Astrocyte (in vitro differentiated cells and primary cell): ENCODE measurements around the gene PACRG. TPM values are rescaled to one million over a fixed set of nuclear protein-coding genes. Genes with fewer than 3 reads are reported as not detected.

Experiments
- DNase-seq: peaks from one replicate; pipeline ENCODE4 v3.0.0-alpha.2; 2010; ENCODE audit warnings: low read depth
- FAIRE-seq: peaks from 2 replicates; lab custom pipeline; 2011; peaks lifted over from hg19 to GRCh38; lab: Jason Lieb, UNC
- H2AFZ ChIP-seq: 2 replicates; pipeline ENCODE4 v1.6.0; 2012; ENCODE audit warnings: low read depth, low read length, inconsistent platforms
- H3K27ac ChIP-seq: 2 replicates; pipeline ENCODE4 v1.5.1; 2011; ENCODE audit warnings: low read depth, low read length, inconsistent platforms
- H3K27me3 ChIP-seq: 2 replicates; pipeline ENCODE4 v1.6.0; 2011; ENCODE audit warnings: low read length, inconsistent platforms; ENCODE audit not compliant: insufficient read depth
- H3K36me3 ChIP-seq: 2 replicates; pipeline ENCODE4 v1.5.1; 2011; ENCODE audit warnings: low read length, inconsistent platforms; ENCODE audit not compliant: insufficient read depth
- H3K4me1 ChIP-seq: 2 replicates; pipeline ENCODE4 v1.5.1; 2011; ENCODE audit warnings: low read length, inconsistent platforms; ENCODE audit not compliant: insufficient read depth
- H3K4me2 ChIP-seq: 2 replicates; pipeline ENCODE4 v1.6.0; 2012; ENCODE audit warnings: low read length, inconsistent platforms
- H3K4me3 ChIP-seq: 2 replicates; pipeline ENCODE4 v1.5.1; 2011; ENCODE audit warnings: low read depth, mild to moderate bottlenecking, low read length, inconsistent platforms; ENCODE audit not compliant: insufficient read depth
- H3K79me2 ChIP-seq: 2 replicates; pipeline ENCODE4 v1.6.0; 2012; ENCODE audit warnings: mild to moderate bottlenecking, low read length, inconsistent platforms; ENCODE audit not compliant: insufficient read depth
- H3K9ac ChIP-seq: 2 replicates; pipeline ENCODE4 v1.6.0; 2012; ENCODE audit warnings: mild to moderate bottlenecking, low read length, inconsistent platforms
- H3K9me3 ChIP-seq: 2 replicates; pipeline ENCODE4 v1.5.1; 2012; ENCODE audit warnings: low read depth, mild to moderate bottlenecking, low read length, inconsistent platforms; ENCODE audit not compliant: insufficient read depth
- H4K20me1 ChIP-seq: 2 replicates; pipeline ENCODE4 v1.6.0; 2012; ENCODE audit warnings: low read length, inconsistent platforms; ENCODE audit not compliant: insufficient read depth
- H3K27ac Mint-ChIP-seq: one replicate; pipeline ENCODE4 v1.8.0; 2021; ENCODE audit warnings: mild to moderate bottlenecking, mixed read lengths; ENCODE audit not compliant: unreplicated experiment
- H3K27me3 Mint-ChIP-seq: one replicate; pipeline ENCODE4 v1.8.0; 2021; ENCODE audit warnings: low read depth, mixed read lengths; ENCODE audit not compliant: unreplicated experiment
- H3K36me3 Mint-ChIP-seq: one replicate; pipeline ENCODE4 v1.8.0; 2021; ENCODE audit warnings: low read depth, mixed read lengths; ENCODE audit not compliant: unreplicated experiment
- H3K4me1 Mint-ChIP-seq: one replicate; pipeline ENCODE4 v1.8.0; 2021; ENCODE audit warnings: low read depth, mixed read lengths; ENCODE audit not compliant: unreplicated experiment
- H3K4me3 Mint-ChIP-seq: one replicate; pipeline ENCODE4 v1.8.0; 2021; ENCODE audit warnings: mild to moderate bottlenecking, moderate library complexity, mixed read lengths; ENCODE audit not compliant: unreplicated experiment
- H3K9me3 Mint-ChIP-seq: one replicate; pipeline ENCODE4 v1.8.0; 2021; ENCODE audit warnings: mild to moderate bottlenecking, mixed read lengths; ENCODE audit not compliant: unreplicated experiment
- EZH2 ChIP-seq: IDR thresholded peaks from 2 replicates; pipeline ENCODE4 v1.6.1; 2012; ENCODE audit warnings: mild to moderate bottlenecking, low read length, inconsistent platforms; ENCODE audit not compliant: insufficient read depth
- total RNA-seq: library from RNA; stranded (reverse); gene quantifications from 2 replicates; pipeline ENCODE4 v1.2.1, GENCODE V29; 2021
- TF ChIP-seq, protein P1 (sequence below): IDR thresholded peaks from 2 replicates; pipeline ENCODE4 v1.5.1; 2011; ENCODE audit warnings: low read depth, mild to moderate bottlenecking, inconsistent platforms, low read length, moderate library complexity; ENCODE audit not compliant: insufficient read depth

PACRG gene
- total RNA-seq, 1 donor from 2014 or later: not detected

DNA sequence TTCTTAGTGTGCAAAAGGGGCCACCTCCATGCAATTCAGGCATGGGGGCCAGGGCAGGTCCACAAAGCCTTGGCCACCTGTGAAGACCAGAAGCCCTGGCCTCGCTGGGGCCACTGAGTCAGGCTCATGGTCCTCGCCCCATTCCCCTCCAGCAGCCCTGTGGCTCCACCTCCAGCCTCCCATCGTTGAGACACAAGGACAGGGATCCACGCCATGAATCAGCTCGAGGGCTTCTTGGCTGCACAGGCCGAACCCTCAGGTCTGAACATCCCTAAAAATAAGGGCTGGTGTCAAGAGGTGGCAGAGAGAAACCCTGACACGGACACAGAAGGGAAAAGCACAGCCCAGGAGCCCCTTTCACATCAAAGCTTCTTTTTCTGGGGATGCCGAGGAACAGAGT, 618.2 kb downstream of the PACRG start:
- no peaks in the 10 kb centered on the region for H3K9me3 ChIP-seq
- peak overlapping the region; percentile 65 for H3K4me2 ChIP-seq
- no peaks in the 10 kb centered on the region for H3K36me3 ChIP-seq
- H3K4me3 Mint-ChIP-seq: no peak overlapping the region
- H3K27ac Mint-ChIP-seq: no peak overlapping the region
- H3K79me2 ChIP-seq: no peaks in the 10 kb centered on the region
- peak overlapping the region; percentile 51 for H2AFZ ChIP-seq
- no peaks in the 10 kb centered on the region for H4K20me1 ChIP-seq
- no peaks in the 10 kb centered on the region for H3K27me3 Mint-ChIP-seq
- no peak overlapping the region for H3K4me3 ChIP-seq
- DNase-seq: no peak
- no peak for TF ChIP-seq EZH2
- TF ChIP-seq, protein P1, sequence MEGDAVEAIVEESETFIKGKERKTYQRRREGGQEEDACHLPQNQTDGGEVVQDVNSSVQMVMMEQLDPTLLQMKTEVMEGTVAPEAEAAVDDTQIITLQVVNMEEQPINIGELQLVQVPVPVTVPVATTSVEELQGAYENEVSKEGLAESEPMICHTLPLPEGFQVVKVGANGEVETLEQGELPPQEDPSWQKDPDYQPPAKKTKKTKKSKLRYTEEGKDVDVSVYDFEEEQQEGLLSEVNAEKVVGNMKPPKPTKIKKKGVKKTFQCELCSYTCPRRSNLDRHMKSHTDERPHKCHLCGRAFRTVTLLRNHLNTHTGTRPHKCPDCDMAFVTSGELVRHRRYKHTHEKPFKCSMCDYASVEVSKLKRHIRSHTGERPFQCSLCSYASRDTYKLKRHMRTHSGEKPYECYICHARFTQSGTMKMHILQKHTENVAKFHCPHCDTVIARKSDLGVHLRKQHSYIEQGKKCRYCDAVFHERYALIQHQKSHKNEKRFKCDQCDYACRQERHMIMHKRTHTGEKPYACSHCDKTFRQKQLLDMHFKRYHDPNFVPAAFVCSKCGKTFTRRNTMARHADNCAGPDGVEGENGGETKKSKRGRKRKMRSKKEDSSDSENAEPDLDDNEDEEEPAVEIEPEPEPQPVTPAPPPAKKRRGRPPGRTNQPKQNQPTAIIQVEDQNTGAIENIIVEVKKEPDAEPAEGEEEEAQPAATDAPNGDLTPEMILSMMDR: no peak
- H3K9ac ChIP-seq: no peak overlapping the region
- no peaks in the 10 kb centered on the region for H3K36me3 Mint-ChIP-seq
- H3K4me1 Mint-ChIP-seq: peaks cover 12% of the 10 kb centered on the region
- no peak for FAIRE-seq
- no peaks in the 10 kb centered on the region for H3K27me3 ChIP-seq
- peaks cover 17% of the 10 kb centered on the region for H3K4me1 ChIP-seq
- H3K9me3 Mint-ChIP-seq: peaks cover 4% of the 10 kb centered on the region
- H3K27ac ChIP-seq: no peak overlapping the region

DNA sequence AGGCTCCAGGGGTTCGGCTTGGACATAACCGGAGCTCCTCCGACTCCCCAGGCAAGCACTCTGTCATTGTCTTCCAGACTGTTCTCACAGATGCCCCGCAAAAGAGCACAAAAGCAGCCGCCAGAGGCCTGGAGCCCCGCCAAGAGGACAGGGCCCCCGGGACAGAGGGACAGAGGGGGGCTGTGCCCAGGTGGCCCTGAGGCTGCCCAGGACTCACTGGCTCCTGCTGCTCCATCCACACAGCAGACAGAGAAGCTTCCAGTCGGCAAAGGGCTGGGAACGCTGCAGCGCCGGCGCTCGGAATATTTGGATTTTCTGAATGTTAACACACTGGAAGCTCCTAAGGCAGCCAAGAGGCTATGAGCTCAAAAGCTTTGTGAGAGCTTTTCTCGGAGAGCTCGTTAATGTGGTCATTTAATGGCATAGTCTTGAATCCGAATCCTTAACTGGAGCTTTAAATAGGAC, 618.8 kb downstream of the PACRG start:
- Histone ChIP-seq H2AFZ (peak overlapping the region; percentile 51), H3K27ac (no peak overlapping the region), H3K9ac (peak overlapping the region; percentile 18)

DNA sequence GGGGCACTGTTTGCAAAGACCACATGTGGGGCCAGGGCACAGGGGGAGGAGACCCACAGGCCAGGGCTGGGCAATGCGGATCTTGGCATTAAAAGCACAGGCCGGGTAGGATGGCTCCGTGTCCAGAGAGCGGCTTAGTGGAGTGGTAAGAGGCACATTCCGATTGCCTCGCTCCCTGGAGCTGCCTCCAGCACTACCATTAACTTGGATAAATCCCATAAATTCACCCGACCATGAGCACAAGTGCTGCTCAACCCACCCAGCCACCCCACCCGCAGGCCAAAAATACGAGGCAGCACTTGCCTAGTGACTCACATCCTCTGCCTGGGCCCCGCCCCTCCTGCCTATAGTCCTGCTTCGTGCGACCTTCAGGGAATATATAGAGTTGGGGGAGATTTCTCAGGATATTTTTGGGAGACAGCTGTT, 619.3 kb downstream of the PACRG start:
- no peak for FAIRE-seq
- H3K27me3 ChIP-seq: no peaks in the 10 kb centered on the region
- no peaks in the 10 kb centered on the region for H3K27me3 Mint-ChIP-seq
- DNase-seq: peak; percentile 49
- no peak overlapping the region for H3K27ac ChIP-seq
- H3K36me3 Mint-ChIP-seq: no peaks in the 10 kb centered on the region
- no peaks in the 10 kb centered on the region for H4K20me1 ChIP-seq
- peaks cover 14% of the 10 kb centered on the region for H3K4me1 ChIP-seq
- peak overlapping the region; percentile 51 for H2AFZ ChIP-seq
- H3K4me3 ChIP-seq: no peak overlapping the region
- no peak for TF ChIP-seq EZH2
- TF ChIP-seq, protein P1: no peak
- H3K9me3 ChIP-seq: no peaks in the 10 kb centered on the region
- H3K27ac Mint-ChIP-seq: no peak overlapping the region
- peaks cover 4% of the 10 kb centered on the region for H3K9me3 Mint-ChIP-seq
- no peaks in the 10 kb centered on the region for H3K36me3 ChIP-seq
- H3K79me2 ChIP-seq: no peaks in the 10 kb centered on the region
- peaks cover 11% of the 10 kb centered on the region for H3K4me1 Mint-ChIP-seq
- H3K4me3 Mint-ChIP-seq: no peak overlapping the region
- peak overlapping the region; percentile 65 for H3K4me2 ChIP-seq
- peak overlapping the region; percentile 18 for H3K9ac ChIP-seq

More for the DNA sequence above, 618.8 kb downstream of the PACRG start:
- no peak overlapping the region for H3K27ac Mint-ChIP-seq
- peaks cover 4% of the 10 kb centered on the region for H3K9me3 Mint-ChIP-seq
- peaks cover 12% of the 10 kb centered on the region for H3K4me1 Mint-ChIP-seq
- TF ChIP-seq EZH2: no peak
- TF ChIP-seq, protein P1: no peak
- FAIRE-seq: no peak
- Histone ChIP-seq H3K36me3 (no peaks in the 10 kb centered on the region), H4K20me1 (no peaks in the 10 kb centered on the region), H3K9me3 (no peaks in the 10 kb centered on the region), H3K4me1 (peaks cover 17% of the 10 kb centered on the region), H3K79me2 (no peaks in the 10 kb centered on the region), H3K4me3 (no peak overlapping the region), H3K4me2 (peak overlapping the region; percentile 65), H3K27me3 (no peaks in the 10 kb centered on the region)
- H3K36me3 Mint-ChIP-seq: no peaks in the 10 kb centered on the region
- peak; percentile 12 for DNase-seq
- no peak overlapping the region for H3K4me3 Mint-ChIP-seq
- H3K27me3 Mint-ChIP-seq: no peaks in the 10 kb centered on the region
